Measurements from ENCODE around the gene AFMID.

GRCh38 chr17:78204387-78205123 is 17.4 kb downstream of the AFMID start:
- TF ChIP-seq SP1 (IDR thresholded peaks at IDR 0.05): no peak
- no peak for TF ChIP-seq NFRKB (IDR thresholded peaks at IDR 0.05)
- TF ChIP-seq FOXM1 (IDR thresholded peaks at IDR 0.05; ENCODE audit: borderline replicate concordance): no peak
- TF ChIP-seq TARDBP (IDR thresholded peaks at IDR 0.05): no peak
- TF ChIP-seq BHLHE40 (IDR thresholded peaks at IDR 0.05; ENCODE audit: borderline replicate concordance): no peak
- no peak for TF ChIP-seq ZNF384 (IDR thresholded peaks at IDR 0.05)
- no peak for TF ChIP-seq HDGF (IDR thresholded peaks at IDR 0.05; ENCODE audit: borderline replicate concordance)
- no peak for TF ChIP-seq CTBP1 (IDR thresholded peaks at IDR 0.05; ENCODE audit: borderline replicate concordance)
